Heart right ventricle (tissue), 16 donors: ENCODE results near the gene TEX264. TPM values are rescaled to one million over a fixed set of nuclear protein-coding genes. Genes with fewer than 3 reads are reported as not detected.

ENCODE experiments used
- ATAC-seq, 8 donors: fragments of 200-7000 bp; cut with Tn5 transposase; one replicate each; pipeline ENCODE4 v1.9.1; 2020; ENCODE audit warnings: mild to moderate bottlenecking in 8 of 8, moderate library complexity in 8 of 8, moderate number of reproducible peaks in 1 of 8
- DNase-seq, 2 donors: peaks; one replicate each; pipeline ENCODE4 v3.0.0-alpha.2; 2020
- H3K27ac ChIP-seq, 10 donors: fragments of 200-600 bp; sonication (generic) in 2 of 10; one replicate each; pipeline versions ENCODE4 v1.5.0 to v1.8.0; 2020 to 2022; ENCODE audit warnings: mild to moderate bottlenecking in 3 of 10
- H3K27me3 ChIP-seq, 7 donors: fragments of 200-600 bp; one replicate each; pipeline ENCODE4 v1.8.0; 2021 to 2022; ENCODE audit warnings: mild to moderate bottlenecking in 2 of 7
- H3K36me3 ChIP-seq, 9 donors: fragments of 200-600 bp; sonication (generic) in 1 of 9; one replicate each; pipeline versions ENCODE4 v1.5.0 to v1.8.0; 2020 to 2022; ENCODE audit warnings: mild to moderate bottlenecking in 2 of 9
- H3K4me1 ChIP-seq, 9 donors: fragments of 200-600 bp; sonication (generic) in 1 of 9; one replicate each; pipeline versions ENCODE4 v1.5.0 to v1.8.0; 2020 to 2022; ENCODE audit warnings: mild to moderate bottlenecking in 4 of 9
- H3K4me3 ChIP-seq, 10 donors: fragments of 200-600 bp; sonication (generic) in 2 of 10; one replicate each; pipeline versions ENCODE4 v1.5.0 to v1.8.0; 2020 to 2022; ENCODE audit warnings: mild to moderate bottlenecking in 7 of 10, moderate library complexity in 2 of 10
- H3K9me3 ChIP-seq, 11 donors: fragments of 200-600 bp in 10 of 11; sonication (generic) in 2 of 11; one replicate each; pipeline versions ENCODE4 v1.5.0 to v1.8.0; 2013 to 2022; ENCODE audit warnings: mild to moderate bottlenecking in 2 of 11, control low read depth in 1 of 11, moderate library complexity in 1 of 11
- CTCF ChIP-seq, 9 donors: fragments of 200-600 bp; sonication (generic) in 2 of 9; IDR thresholded peaks; one replicate each; pipeline versions ENCODE4 v1.5.0 to v1.8.0; 2021 to 2022; ENCODE audit warnings: antibody characterized with exemption in 9 of 9, mild to moderate bottlenecking in 5 of 9, moderate library complexity in 1 of 9
- WGBS, 2 donors: extraction: QIAGEN DNeasy Blood & Tissue Kit; methylation state at CpG; one replicate each; pipeline ENCODE4 v1.1.7; 2013; ENCODE audit warnings: inconsistent platforms in 1 of 2; 5-methylcytosine and 5-hydroxymethylcytosine counted together
- intact Hi-C, 10 donors: fragments of 100-400 bp; cut with DNase I; formaldehyde crosslinking; loops; one replicate each; pipeline versions ENCODE4 v1.11.1 to v1.14.2; 2022
- polyA plus RNA-seq, 2 donors: library from polyadenylated mRNA; stranded (reverse); fragments of 200-250 nt; gene quantifications; one replicate each; pipeline ENCODE4 v1.2.3, GENCODE V29; 2013
- total RNA-seq, 10 donors: library from RNA; stranded (reverse); fragmentation: NEBNext Ultra II Directional in 3 of 10; extraction: Animal tissue kit (Norgen Biotek cat#: 25700) in 3 of 10; gene quantifications; one replicate each; pipeline versions ENCODE4 v1.2.1 to v1.2.4, GENCODE V29; 2021 to 2023
- donor health status: Arrhythmogenic right ventricular cardiomyopathy.
- donor health status: ischemic (EF 13 %, LVEDD 7.1; RV severe dilation, severe dysfunction).
- donor health status: healthy with polysubstance abuse.
- donor health status: DM: no; HTN: yes; CAD: no.
- donor health status: DM: no; HTN: no; CAD: no.
- donor health status: ischemic (EF 25% LVEDD 6.9; RV normal size, moderate dysfunction).
- donor health status: ischemic (EF 25% LVEDD 5.7; RV mildly dilated, moderate dysfunction).
- donor health status: healthy.
- donor health status: DM: yes; HTN: yes; CAD: no.
- donor health status: Ischemic cardiomyopathy.
- donor health status: ischemic (EF 35%, LVEDD 5.7; RV mildly dilated, moderate dysfunction).
- donor health status: nonischemic (EF 11% LVEDD 7.7; RV severe dilation, severe dysfunction).
- donor health status: DM: yes; HTN: yes; CAD: no.
- donor health status: PGD.
- donor health status: ischemic (EF 29% LVEDD 5.4; RV normal size, mild dysfunction).
- donor health status: nonischemic (EF 23%, LVEDD 6.1; RV moderate dilation, normal function).

Gene TEX264
- total and polyA plus RNA-seq, 12 donors: 28.4 to 87.0 (median 35.9) TPM

GRCh38 chr3:51683566-51683965 lies 12.5 kb downstream of the TEX264 start:
- ATAC-seq (no peak), DNase-seq (no peak)
- intact Hi-C loops: loop anchor here in 7 of 10 donors (5.0 to 10.0 kb wide), 4 partner anchors 41 to 299 kb away; partner anchors contain the start of genes RBM15B (in 3 of the 7), DCAF1 (in 2 of the 7) and MANF (in 2 of the 7)
- TF ChIP-seq CTCF (IDR thresholded peaks at IDR 0.05): no peak
- Histone ChIP-seq H3K4me3 (no peak overlapping the region), H3K27me3 (no peaks in the 10 kb centered on the region), H3K9me3 (no peaks in the 10 kb centered on the region), H3K4me1 (peaks cover 60 to 100% (median 94%) of the 10 kb centered on the region in 9 donors), H3K36me3 (peaks cover 0 to 50% (median 10%) of the 10 kb centered on the region in 9 donors), H3K27ac (peak overlapping the region in 8 of 10 donors; percentile 45 to 96 (median 94))
- WGBS, 2 donors: 68 to 69% methylated on average over 2 of the region's 2 CpGs

- Histone ChIP-seq H3K9me3 (no peaks in the 10 kb centered on the region), H3K27me3 (no peaks in the 10 kb centered on the region), H3K4me3 (no peak overlapping the region), H3K4me1 (peaks cover 57 to 100% (median 93%) of the 10 kb centered on the region in 9 donors), H3K36me3 (peaks cover 0 to 51% (median 11%) of the 10 kb centered on the region in 9 donors), H3K27ac (peak overlapping the region; percentile 3 to 96 (median 94))
- intact Hi-C loops: loop anchor here in 7 of 10 donors (5.0 to 10.0 kb wide), 4 partner anchors 43 to 300 kb away; partner anchors contain the start of genes RBM15B (in 3 of the 7), DCAF1 (in 2 of the 7) and MANF (in 2 of the 7)
- ATAC-seq: peak in 1 of 8 donors; percentile 29
- 29 to 30% methylated on average over 7 of the region's 7 CpGs for whole genome bisulfite sequencing, 2 donors
- peak in 3 of 9 donors; percentile 9 to 22 (median 10) for TF ChIP-seq CTCF (IDR thresholded peaks at IDR 0.05)
- no peak for DNase-seq
These were observed 14.1 kb downstream of the TEX264 start for GRCh38 chr3:51684971-51685751.

GRCh38 chr3:51686056-51686455 lies 15.0 kb downstream of the TEX264 start:
- intact Hi-C loops: loop anchor here in 5 of 10 donors (10.0 kb wide), 2 partner anchors 291 to 301 kb away; partner anchors contain the start of genes RBM15B (in 3 of the 5) and MANF (in 2 of the 5)
- H3K27me3 ChIP-seq: no peaks in the 10 kb centered on the region
- H3K4me1 ChIP-seq: peaks cover 50 to 100% (median 93%) of the 10 kb centered on the region in 9 donors
- WGBS, 2 donors: 73 to 78% methylated on average over 4 of the region's 4 CpGs
- DNase-seq (no peak), ATAC-seq (no peak)
- H3K9me3 ChIP-seq: no peaks in the 10 kb centered on the region
- peaks cover 0 to 60% (median 11%) of the 10 kb centered on the region in 9 donors for H3K36me3 ChIP-seq
- no peak overlapping the region for H3K4me3 ChIP-seq
- H3K27ac ChIP-seq: peak overlapping the region; percentile 87 to 96 (median 94)
- TF ChIP-seq CTCF (IDR thresholded peaks at IDR 0.05): no peak

GRCh38 chr3:51686512-51687215 lies 15.6 kb downstream of the TEX264 start:
- H3K27ac ChIP-seq: peak overlapping the region; percentile 87 to 96 (median 94)
- no peak for TF ChIP-seq CTCF (IDR thresholded peaks at IDR 0.05)
- peaks cover 0 to 66% (median 11%) of the 10 kb centered on the region in 9 donors for H3K36me3 ChIP-seq
- H3K4me3 ChIP-seq: peak overlapping the region in 3 of 10 donors; percentile 2 to 9 (median 6)
- DNase-seq: peak; percentile 67 to 87
- WGBS, 2 donors: 24 to 28% methylated on average over 10 of the region's 10 CpGs
- peaks cover 46 to 99% (median 93%) of the 10 kb centered on the region in 9 donors for H3K4me1 ChIP-seq
- intact Hi-C loops: loop anchor here in 5 of 10 donors (10.0 kb wide), 2 partner anchors 292 to 302 kb away; partner anchors contain the start of genes RBM15B (in 3 of the 5) and MANF (in 2 of the 5)
- H3K9me3 ChIP-seq: no peaks in the 10 kb centered on the region
- ATAC-seq: peak; percentile 51 to 86 (median 72)
- H3K27me3 ChIP-seq: no peaks in the 10 kb centered on the region
